NCI-H128 (cell line): ENCODE data around the gene IFNL2.

Source experiments
- DNase-seq: peaks from one replicate; lab custom pipeline; 2025; ENCODE audit not compliant: unreplicated experiment; lab: John Stamatoyannopoulos, UW

Gene IFNL2

DNA sequence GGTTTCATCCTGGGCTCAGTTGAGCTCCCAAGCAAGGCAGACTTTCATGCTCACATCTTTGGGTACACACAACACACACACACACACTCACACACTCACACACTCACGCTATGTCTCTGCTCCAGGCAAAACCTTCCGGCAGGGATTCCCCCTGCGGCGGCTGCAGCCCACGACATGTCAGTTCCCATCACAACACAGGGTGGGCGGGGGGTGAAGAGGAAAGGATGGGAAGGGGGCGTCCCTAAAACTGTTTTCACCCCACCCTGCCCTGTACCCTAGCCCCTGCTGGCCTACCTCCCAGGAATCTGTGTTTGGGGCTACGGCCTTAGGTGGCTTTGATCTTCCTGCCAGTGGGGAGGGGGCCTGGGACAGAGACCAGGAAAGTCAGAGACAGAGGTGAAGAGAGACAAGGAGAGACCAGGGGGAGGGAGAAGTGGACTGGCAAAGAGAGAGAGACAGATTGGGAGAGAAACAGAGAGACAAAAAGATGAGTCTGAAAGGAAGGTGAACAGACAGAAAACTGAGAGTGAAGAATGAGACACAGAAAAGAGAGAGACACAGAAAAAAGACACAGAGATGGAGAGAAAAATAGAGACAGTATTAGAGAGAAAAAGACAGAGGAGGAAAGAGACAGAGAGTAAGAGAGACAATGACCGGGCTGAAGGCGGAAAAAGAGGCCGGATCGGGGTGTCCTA, 48.6 kb downstream of the IFNL2 start:
- no peak for DNase-seq

- DNase-seq, result no peak
These were observed 49.3 kb downstream of the IFNL2 start for GRCh38 chr19:39317476-39317875.

DNA sequence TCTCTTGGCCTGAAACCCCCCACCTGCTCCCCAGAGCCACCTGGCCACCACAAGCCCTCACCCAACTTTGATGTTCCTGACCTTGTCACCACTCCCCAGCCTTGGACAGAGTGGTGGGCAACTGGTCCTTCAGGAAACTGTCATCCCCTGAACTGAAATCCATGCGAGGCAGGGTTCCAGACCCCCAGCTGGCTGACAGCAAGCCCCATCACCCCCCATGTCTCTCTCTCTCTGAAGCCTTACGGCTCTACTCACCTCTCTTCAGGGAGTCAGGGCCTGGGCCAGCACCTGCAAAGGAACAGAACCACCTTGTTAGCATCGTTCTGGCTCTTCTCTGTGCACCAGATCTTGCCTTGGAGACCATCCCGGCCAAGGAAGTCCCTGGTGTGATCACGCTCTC, 49.9 kb downstream of the IFNL2 start:
- no peak for DNase-seq

- DNase-seq, result no peak
These were observed 50.5 kb downstream of the IFNL2 start for GRCh38 chr19:39318690-39319089.

GRCh38 chr19:39319098-39319891, 51.1 kb downstream of the IFNL2 start:
- DNase-seq, result no peak
